Ishikawa (cell line): ENCODE measurements around the gene ACP7.

Source experiments
- CEBPB ChIP-seq: IDR thresholded peaks from 2 replicates; pipeline ENCODE4 v1.6.1; 2012
- CREB1 ChIP-seq: IDR thresholded peaks from 2 replicates; pipeline ENCODE4 v1.6.1; 2012; ENCODE audit warnings: low read depth
- EGR1 ChIP-seq: IDR thresholded peaks from 2 replicates; pipeline ENCODE4 v1.6.1; 2012
- EP300 ChIP-seq: IDR thresholded peaks from 2 replicates; pipeline ENCODE4 v1.6.1; 2012; ENCODE audit warnings: borderline replicate concordance
- FOXM1 ChIP-seq: IDR thresholded peaks from 2 replicates; pipeline ENCODE4 v1.6.1; 2012; ENCODE audit warnings: low read depth, borderline replicate concordance
- NFIC ChIP-seq: IDR thresholded peaks from 2 replicates; pipeline ENCODE4 v1.6.1; 2012
- RAD21 ChIP-seq: IDR thresholded peaks from 2 replicates; pipeline ENCODE4 v1.6.1; 2012; ENCODE audit warnings: low read depth
- TAF1 ChIP-seq: IDR thresholded peaks from 2 replicates; pipeline ENCODE4 v1.6.1; 2012; ENCODE audit warnings: low read depth, mild to moderate bottlenecking
- TCF12 ChIP-seq: IDR thresholded peaks from 2 replicates; pipeline ENCODE4 v1.6.1; 2012; ENCODE audit warnings: low read depth
- TEAD4 ChIP-seq: IDR thresholded peaks from 2 replicates; pipeline ENCODE4 v1.6.1; 2012
- YY1 ChIP-seq: IDR thresholded peaks from 2 replicates; pipeline ENCODE4 v1.6.1; 2012; ENCODE audit warnings: low read depth
- ZBTB7A ChIP-seq: IDR thresholded peaks from 2 replicates; pipeline ENCODE4 v1.6.1; 2012; ENCODE audit warnings: low read depth
- TF ChIP-seq, protein P1 (sequence below): IDR thresholded peaks from 2 replicates; pipeline ENCODE4 v1.6.1; 2012
- TF ChIP-seq, protein P2 (sequence below): IDR thresholded peaks from 2 replicates; pipeline ENCODE4 v1.6.1; 2012
- TF ChIP-seq, protein P3 (sequence below): IDR thresholded peaks from 2 replicates; pipeline ENCODE4 v1.6.1; 2012; ENCODE audit warnings: low read depth, mild to moderate bottlenecking

Gene ACP7

DNA sequence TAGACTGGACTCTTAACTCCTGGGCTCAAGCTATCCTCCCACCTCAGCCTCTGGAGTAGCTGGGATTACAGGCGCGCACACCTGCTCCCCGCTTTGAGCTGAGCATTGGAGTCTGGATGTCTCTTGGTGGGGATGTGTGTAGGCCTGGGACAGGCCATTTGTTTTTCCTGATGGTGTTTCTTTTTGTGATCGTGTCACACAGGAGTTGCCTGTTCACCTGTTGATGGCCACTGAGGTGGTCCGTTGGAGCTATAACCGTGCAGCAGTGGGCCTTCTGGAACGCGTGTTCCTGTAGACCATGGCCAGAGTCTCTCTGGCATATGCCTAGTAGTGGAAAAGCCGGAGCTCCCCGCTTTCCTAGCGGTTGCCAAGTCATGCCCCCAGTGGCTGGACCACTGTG is 44.9 kb downstream of the ACP7 start:
- no peak for TF ChIP-seq TAF1

DNA sequence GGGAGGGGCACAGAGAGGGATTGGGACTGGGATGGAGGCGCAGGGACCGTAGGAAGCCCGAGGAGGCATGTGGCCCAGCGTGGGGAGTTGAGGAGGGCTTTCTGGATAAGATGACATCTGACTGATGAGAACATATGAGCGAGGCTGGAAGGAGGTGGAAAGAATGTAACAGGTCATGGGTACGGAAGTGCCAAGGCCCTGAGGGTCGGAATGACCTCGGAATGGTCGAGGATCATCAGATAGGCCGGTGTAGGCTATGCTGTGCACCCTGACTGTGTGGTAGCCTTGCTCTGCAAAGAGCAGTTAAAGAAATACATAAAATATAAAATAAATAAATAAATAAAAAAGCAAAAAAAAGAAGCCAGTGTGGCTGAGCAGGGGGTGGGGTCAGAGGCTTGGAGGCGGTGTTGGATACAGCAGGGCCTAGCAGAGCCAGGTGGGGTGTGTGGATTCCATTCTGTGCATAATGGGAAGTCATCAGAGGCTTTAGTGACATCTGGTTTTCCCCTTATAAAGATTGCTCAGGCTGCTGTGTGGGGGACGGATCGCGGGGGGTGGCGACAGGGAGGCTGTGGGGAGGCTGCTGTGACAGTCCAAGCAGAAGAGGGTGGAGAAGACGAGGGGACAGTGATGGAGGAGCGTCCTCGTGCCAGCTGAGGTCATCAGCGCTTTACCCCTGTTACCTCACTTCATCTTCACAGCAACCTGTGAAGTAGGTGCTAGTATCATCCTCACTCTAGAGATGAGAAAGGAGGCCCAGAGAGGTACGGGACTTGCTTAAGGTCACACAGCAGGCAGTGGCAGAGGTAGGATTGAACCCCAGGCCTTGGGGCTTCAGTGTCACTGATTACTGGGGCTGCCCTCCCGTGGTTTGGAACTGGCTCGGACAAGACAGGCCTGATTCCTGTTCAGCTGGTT is 46.4 kb downstream of the ACP7 start:
- TF ChIP-seq FOXM1 (no peak), CREB1 (no peak), ZBTB7A (no peak), RAD21 (no peak), TCF12 (no peak), EGR1 (no peak)

DNA sequence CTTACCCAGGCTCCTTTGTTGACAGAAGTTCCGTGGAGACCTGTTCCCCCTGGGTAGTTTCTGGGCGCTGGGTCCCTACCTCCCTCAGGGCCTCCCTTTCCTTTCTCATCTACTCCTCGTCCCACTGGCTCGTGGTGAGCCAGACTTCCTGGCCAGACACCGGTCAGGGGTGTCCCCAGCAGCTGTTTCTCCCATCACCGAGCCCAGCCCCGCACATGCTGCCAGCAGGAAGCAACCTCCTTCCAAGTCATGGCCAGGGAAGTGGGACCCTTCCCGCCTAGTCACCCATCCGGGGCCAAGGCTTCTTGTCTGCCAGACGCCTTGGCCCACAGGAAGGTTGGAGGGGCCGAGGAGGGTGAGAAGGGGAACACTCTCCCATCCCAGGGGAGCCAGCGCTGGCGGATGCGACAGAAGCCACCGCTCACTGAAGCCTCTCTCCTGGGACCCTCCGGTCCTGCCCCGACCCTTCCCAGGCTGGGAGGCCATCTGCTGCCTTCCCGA is 47.1 kb downstream of the ACP7 start:
- TF ChIP-seq EGR1 (no peak), CEBPB (no peak), EP300 (no peak), ZBTB7A (no peak)
- TF ChIP-seq, protein P1, sequence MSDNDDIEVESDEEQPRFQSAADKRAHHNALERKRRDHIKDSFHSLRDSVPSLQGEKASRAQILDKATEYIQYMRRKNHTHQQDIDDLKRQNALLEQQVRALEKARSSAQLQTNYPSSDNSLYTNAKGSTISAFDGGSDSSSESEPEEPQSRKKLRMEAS: no peak
- TF ChIP-seq, protein P2, sequence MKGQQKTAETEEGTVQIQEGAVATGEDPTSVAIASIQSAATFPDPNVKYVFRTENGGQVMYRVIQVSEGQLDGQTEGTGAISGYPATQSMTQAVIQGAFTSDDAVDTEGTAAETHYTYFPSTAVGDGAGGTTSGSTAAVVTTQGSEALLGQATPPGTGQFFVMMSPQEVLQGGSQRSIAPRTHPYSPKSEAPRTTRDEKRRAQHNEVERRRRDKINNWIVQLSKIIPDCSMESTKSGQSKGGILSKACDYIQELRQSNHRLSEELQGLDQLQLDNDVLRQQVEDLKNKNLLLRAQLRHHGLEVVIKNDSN: no peak

DNA sequence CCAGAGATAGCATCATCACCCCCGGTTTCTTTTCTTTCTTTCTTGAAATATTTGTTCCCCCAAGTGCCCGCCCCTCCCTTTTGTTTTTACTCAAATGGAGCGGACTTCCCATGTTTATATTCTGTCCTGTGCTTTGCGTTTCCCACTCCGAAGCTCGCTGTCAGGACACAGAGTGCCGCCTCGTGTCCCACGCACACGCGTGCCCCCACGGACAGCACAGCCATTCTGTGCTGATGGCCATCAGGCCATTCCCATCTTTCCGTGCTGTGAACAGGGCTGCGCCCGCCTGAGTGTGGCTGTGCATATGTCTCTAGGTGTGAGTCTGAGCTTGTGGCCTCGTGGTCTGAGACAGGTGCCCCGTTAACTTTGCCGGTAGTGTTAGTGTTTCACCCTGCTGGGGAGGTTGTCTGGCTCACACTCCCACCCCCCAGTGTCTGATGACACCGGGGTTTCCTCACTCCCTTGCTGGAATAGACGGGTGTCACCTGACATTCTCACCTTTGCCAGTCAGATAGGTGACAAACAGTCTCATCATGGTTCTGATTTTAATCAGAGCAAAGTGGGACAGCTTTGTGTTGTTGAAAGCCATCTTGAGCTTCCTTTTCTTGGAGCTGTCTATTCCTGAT is 48.3 kb downstream of the ACP7 start:
- TF ChIP-seq CREB1: no peak
- TF ChIP-seq, protein P2: no peak
- no peak for TF ChIP-seq TCF12
- no peak for TF ChIP-seq TEAD4
- TF ChIP-seq FOXM1: no peak
- TF ChIP-seq CEBPB: no peak
- no peak for TF ChIP-seq YY1
- TF ChIP-seq NFIC: no peak
- no peak for TF ChIP-seq ZBTB7A
- no peak for TF ChIP-seq EGR1
- TF ChIP-seq, protein P1: no peak
- TF ChIP-seq, protein P3, sequence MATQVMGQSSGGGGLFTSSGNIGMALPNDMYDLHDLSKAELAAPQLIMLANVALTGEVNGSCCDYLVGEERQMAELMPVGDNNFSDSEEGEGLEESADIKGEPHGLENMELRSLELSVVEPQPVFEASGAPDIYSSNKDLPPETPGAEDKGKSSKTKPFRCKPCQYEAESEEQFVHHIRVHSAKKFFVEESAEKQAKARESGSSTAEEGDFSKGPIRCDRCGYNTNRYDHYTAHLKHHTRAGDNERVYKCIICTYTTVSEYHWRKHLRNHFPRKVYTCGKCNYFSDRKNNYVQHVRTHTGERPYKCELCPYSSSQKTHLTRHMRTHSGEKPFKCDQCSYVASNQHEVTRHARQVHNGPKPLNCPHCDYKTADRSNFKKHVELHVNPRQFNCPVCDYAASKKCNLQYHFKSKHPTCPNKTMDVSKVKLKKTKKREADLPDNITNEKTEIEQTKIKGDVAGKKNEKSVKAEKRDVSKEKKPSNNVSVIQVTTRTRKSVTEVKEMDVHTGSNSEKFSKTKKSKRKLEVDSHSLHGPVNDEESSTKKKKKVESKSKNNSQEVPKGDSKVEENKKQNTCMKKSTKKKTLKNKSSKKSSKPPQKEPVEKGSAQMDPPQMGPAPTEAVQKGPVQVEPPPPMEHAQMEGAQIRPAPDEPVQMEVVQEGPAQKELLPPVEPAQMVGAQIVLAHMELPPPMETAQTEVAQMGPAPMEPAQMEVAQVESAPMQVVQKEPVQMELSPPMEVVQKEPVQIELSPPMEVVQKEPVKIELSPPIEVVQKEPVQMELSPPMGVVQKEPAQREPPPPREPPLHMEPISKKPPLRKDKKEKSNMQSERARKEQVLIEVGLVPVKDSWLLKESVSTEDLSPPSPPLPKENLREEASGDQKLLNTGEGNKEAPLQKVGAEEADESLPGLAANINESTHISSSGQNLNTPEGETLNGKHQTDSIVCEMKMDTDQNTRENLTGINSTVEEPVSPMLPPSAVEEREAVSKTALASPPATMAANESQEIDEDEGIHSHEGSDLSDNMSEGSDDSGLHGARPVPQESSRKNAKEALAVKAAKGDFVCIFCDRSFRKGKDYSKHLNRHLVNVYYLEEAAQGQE: no peak
- TF ChIP-seq TAF1: no peak
- TF ChIP-seq RAD21: no peak
- TF ChIP-seq EP300: no peak

DNA sequence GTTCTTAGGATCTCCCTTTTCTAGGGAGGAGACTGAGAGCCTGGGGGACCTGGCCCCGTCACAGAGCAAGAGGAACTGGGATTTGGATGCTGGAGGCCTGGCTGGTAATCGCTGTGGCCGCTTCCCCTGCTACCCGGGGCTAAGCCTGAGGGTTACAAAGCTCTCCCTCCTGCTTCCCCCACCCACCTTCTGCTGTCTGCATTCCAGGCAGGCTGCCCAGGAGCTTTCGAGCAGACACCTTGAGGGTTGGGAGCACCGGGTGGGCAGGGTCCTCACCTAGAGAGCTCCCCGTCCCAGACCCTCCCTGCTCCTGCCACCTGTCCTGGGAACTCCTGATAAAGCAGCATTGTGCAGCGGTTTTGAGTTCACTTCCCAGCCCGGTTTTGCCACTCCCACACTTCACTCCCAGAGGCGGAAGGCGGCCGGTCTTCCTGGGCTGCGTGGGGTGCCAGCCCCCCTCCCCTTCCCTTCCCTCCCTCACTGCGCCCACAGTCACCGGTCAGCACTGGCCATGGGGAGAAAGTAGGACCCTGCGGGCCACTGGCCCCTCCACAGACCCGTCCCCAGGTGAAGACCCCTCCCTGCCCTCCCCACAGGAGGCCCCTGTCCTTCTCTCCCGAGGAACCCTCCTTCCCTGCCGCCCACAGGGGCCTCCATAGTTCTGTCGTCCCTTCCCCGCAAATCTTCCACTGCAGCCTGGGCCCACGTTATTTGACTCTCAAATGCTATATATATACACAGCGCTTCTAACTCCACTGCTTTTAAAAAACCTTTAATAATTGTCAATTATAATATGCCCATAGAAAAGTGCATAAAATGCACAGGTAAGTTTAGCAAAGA is 49.5 kb downstream of the ACP7 start:
- TF ChIP-seq FOXM1: no peak
- no peak for TF ChIP-seq YY1
- no peak for TF ChIP-seq EP300
- TF ChIP-seq ZBTB7A: no peak
- no peak for TF ChIP-seq EGR1
- TF ChIP-seq TEAD4: no peak
- no peak for TF ChIP-seq CEBPB
- no peak for TF ChIP-seq TCF12
- no peak for TF ChIP-seq RAD21

DNA sequence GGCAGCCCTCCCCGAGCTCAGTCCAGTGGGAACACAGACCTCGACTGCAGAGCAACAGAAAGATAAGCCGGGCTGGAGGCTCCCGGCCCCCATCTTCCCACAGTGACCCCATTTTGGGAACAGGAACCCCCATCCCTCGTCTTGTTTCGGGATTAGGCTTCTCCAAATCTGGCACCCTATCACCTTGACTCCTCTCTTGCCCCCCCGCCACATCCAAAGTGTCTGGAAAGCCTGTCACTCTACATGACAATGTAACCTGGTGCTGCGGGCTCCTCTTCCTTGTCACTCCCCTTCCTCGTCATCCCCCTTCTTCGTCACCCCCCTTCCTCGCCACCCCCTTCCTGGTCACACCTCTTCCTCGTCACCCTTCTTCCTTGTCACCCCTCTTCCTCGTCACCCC is 51.5 kb downstream of the ACP7 start:
- TF ChIP-seq FOXM1 (no peak), CEBPB (no peak)
- TF ChIP-seq, protein P1: no peak

DNA sequence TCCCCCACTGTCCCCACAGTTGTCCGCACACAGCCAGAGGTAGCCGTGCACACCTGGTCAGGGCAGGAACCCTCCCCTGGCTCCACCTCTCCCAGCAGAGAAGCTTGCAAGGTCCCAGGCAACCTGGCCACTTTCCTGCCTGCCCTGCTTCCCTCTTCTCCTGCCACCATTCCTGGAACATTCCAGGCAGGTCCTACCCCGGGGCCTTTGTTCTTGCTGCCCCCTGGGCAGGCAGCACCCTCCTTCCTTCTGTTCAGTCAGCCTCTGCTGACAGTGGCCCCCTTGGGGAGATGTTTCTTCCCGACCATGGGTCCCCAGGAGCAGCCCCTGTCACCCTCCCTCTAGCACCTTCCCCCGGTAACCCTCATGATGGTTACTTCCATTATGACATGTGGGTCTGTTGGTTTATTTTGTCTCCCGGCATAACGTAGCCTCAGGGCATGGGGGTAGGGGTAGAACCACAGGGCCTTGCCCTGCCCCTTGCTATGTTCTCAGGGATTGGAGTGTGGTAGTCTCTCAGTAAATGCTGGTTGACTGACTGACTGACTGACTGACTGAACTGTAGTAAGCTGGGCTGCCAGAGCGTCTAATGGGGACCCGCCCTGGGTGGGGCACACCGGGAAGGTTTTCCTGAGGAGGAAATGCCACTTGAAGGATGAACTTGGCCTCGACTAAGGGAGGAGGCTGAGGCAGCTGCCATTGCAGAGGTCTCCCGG is 52.2 kb downstream of the ACP7 start:
- TF ChIP-seq CEBPB (no peak), TAF1 (no peak), TEAD4 (no peak), NFIC (no peak), EP300 (no peak), ZBTB7A (no peak), FOXM1 (no peak), TCF12 (no peak), YY1 (no peak), CREB1 (no peak)
- TF ChIP-seq, protein P2: no peak
- TF ChIP-seq, protein P3: no peak
